Liver (tissue), 9 donors: ENCODE results near the gene ANKDD1B. TPM values are rescaled to one million over a fixed set of nuclear protein-coding genes. Genes with fewer than 3 reads are reported as not detected.

Experiments used
- DNase-seq: peaks from one replicate; pipeline ENCODE4 v3.0.0-alpha.2; 2017; ENCODE audit warnings: low spot score
- H3K27ac ChIP-seq, 2 donors: one replicate each; pipeline ENCODE4 v1.7.0; 2013; ENCODE audit warnings: inconsistent platforms in 2 of 2, low read length in 2 of 2, control low read depth in 1 of 2, low read depth in 1 of 2, mild to moderate bottlenecking in 1 of 2
- H3K27me3 ChIP-seq, 4 donors: one replicate each; pipeline versions ENCODE4 v1.6.1 to v1.7.0; 2013; ENCODE audit warnings: low read length in 3 of 4, inconsistent platforms in 1 of 4, mild to moderate bottlenecking in 1 of 4, moderate library complexity in 1 of 4; ENCODE audit not compliant: control insufficient read depth in 4 of 4, insufficient read depth in 4 of 4
- H3K36me3 ChIP-seq, 4 donors: one replicate each; pipeline versions ENCODE4 v1.6.1 to v1.7.0; 2013; ENCODE audit warnings: low read length in 3 of 4, mild to moderate bottlenecking in 3 of 4, low read depth in 1 of 4, moderate library complexity in 1 of 4; ENCODE audit not compliant: control insufficient read depth in 4 of 4, insufficient read depth in 3 of 4
- H3K4me1 ChIP-seq, 4 donors: one replicate each; pipeline versions ENCODE4 v1.6.1 to v1.7.0; 2013; ENCODE audit warnings: low read length in 3 of 4, mild to moderate bottlenecking in 3 of 4, moderate library complexity in 1 of 4; ENCODE audit not compliant: control insufficient read depth in 4 of 4, insufficient read depth in 4 of 4
- H3K4me3 ChIP-seq, 3 donors: one replicate each; pipeline versions ENCODE4 v1.6.1 to v1.7.0; 2013; ENCODE audit warnings: low read length in 3 of 3, control low read depth in 1 of 3, low read depth in 1 of 3, mild to moderate bottlenecking in 1 of 3
- H3K9ac ChIP-seq, 2 donors: one replicate each; pipeline ENCODE4 v1.7.0; 2013; ENCODE audit warnings: low read length in 2 of 2, mild to moderate bottlenecking in 2 of 2, moderate library complexity in 2 of 2, control low read depth in 1 of 2, low read depth in 1 of 2
- H3K9me3 ChIP-seq, 4 donors: one replicate each; pipeline versions ENCODE4 v1.6.1 to v1.7.0; 2013; ENCODE audit warnings: low read length in 3 of 4; ENCODE audit not compliant: control insufficient read depth in 4 of 4
- ATF3 ChIP-seq: IDR thresholded peaks from 2 replicates; pipeline ENCODE4 v1.6.1; 2016; ENCODE audit warnings: antibody characterized with exemption
- CTCF ChIP-seq: fragments of 150-350 bp; IDR thresholded peaks from 2 replicates; pipeline ENCODE4 v1.5.1; 2017; ENCODE audit warnings: improper control_type of control experiment, low read depth, low read length; ENCODE audit not compliant: missing input control
- EGR1 ChIP-seq, 2 donors: IDR thresholded peaks; 2 replicates each; pipeline ENCODE4 v1.6.1; 2016 to 2018; ENCODE audit warnings: antibody characterized with exemption in 2 of 2, low read depth in 2 of 2
- FOXA1 ChIP-seq: IDR thresholded peaks from 2 replicates; pipeline ENCODE4 v1.6.1; 2016; ENCODE audit warnings: antibody characterized with exemption
- FOXA2 ChIP-seq: IDR thresholded peaks from 2 replicates; pipeline ENCODE4 v1.6.1; 2016; ENCODE audit warnings: antibody characterized with exemption
- GABPA ChIP-seq, 2 donors: IDR thresholded peaks in 1 of 2; conservative IDR thresholded peaks in 1 of 2; 2 replicates each; pipeline ENCODE4 v1.6.1; 2016; ENCODE audit warnings: antibody characterized with exemption in 2 of 2, mild to moderate bottlenecking in 1 of 2, moderate library complexity in 1 of 2
- HNF4A ChIP-seq, 2 donors: conservative IDR thresholded peaks; 2 replicates each; pipeline ENCODE4 v1.6.1; 2016; ENCODE audit warnings: antibody characterized with exemption in 2 of 2, mild to moderate bottlenecking in 2 of 2
- HNF4G ChIP-seq: IDR thresholded peaks from 2 replicates; pipeline ENCODE4 v1.6.1; 2016; ENCODE audit warnings: antibody characterized with exemption
- JUND ChIP-seq, 2 donors: IDR thresholded peaks; 2 replicates each; pipeline ENCODE4 v1.6.1; 2016; ENCODE audit warnings: antibody characterized with exemption in 2 of 2
- NR2F2 ChIP-seq: IDR thresholded peaks from 2 replicates; pipeline ENCODE4 v1.6.1; 2016; ENCODE audit warnings: antibody characterized with exemption
- RAD21 ChIP-seq, 2 donors: IDR thresholded peaks; 2 replicates each; pipeline ENCODE4 v1.6.1; 2016; ENCODE audit warnings: antibody characterized with exemption in 2 of 2, mild to moderate bottlenecking in 2 of 2
- RXRA ChIP-seq, 2 donors: IDR thresholded peaks; 2 replicates each; pipeline ENCODE4 v1.6.1; 2017 to 2018; ENCODE audit warnings: antibody characterized with exemption in 2 of 2, mild to moderate bottlenecking in 1 of 2
- SP1 ChIP-seq: IDR thresholded peaks from 2 replicates; pipeline ENCODE4 v1.6.1; 2018; ENCODE audit warnings: antibody characterized with exemption, mild to moderate bottlenecking
- TAF1 ChIP-seq: conservative IDR thresholded peaks from 2 replicates; pipeline ENCODE4 v1.6.1; 2016; ENCODE audit warnings: antibody characterized with exemption, mild to moderate bottlenecking
- YY1 ChIP-seq: IDR thresholded peaks from 2 replicates; pipeline ENCODE4 v1.6.1; 2016; ENCODE audit warnings: antibody characterized with exemption, mild to moderate bottlenecking
- ZBTB33 ChIP-seq: IDR thresholded peaks from 2 replicates; pipeline ENCODE4 v1.6.1; 2016; ENCODE audit warnings: antibody characterized with exemption
- WGBS: extraction: QIAGEN DNeasy Blood & Tissue Kit; methylation state at CpG from one replicate; pipeline ENCODE4 v1.1.7; 2013; 5-methylcytosine and 5-hydroxymethylcytosine counted together
- polyA plus RNA-seq, 2 donors: library from polyadenylated mRNA; stranded (reverse) in 1 of 2; unstranded in 1 of 2; fragments of 200-250 nt in 1 of 2; fragments of >200 nt in 1 of 2; fragmentation: Nextera tagmentation in 1 of 2; extraction: Ambion mirVana in 1 of 2; gene quantifications; one replicate each; pipeline versions ENCODE4 v1.2.1 to v1.2.3, GENCODE V29; 2013 to 2015
- total RNA-seq, 2 donors: library from RNA; depleted of rRNA; stranded (reverse); fragments of >200 nt; gene quantifications; one replicate each; pipeline ENCODE4 v1.2.3, GENCODE V29; 2014
- TF ChIP-seq, protein P1 (sequence below): IDR thresholded peaks from 2 replicates; pipeline ENCODE4 v1.6.1; 2016; ENCODE audit warnings: antibody characterized with exemption, mild to moderate bottlenecking
- TF ChIP-seq, protein P2 (sequence below): IDR thresholded peaks from 2 replicates; pipeline ENCODE4 v1.6.1; 2016; ENCODE audit warnings: antibody characterized with exemption
- donor health status: healthy.
- donor health status: healthy.
- donor health status: healthy.
- donor health status: healthy.
- donor health status: healthy.

The ANKDD1B gene
- total and polyA plus RNA-seq, 4 donors = 0.05 to 1.4 (median 0.52) TPM

- no peak for DNase-seq
- no peak overlapping the region for H3K9ac ChIP-seq
- H3K27ac ChIP-seq = no peak overlapping the region
- no peak overlapping the region for H3K4me3 ChIP-seq
- no peaks in the 10 kb centered on the region for H3K9me3 ChIP-seq
- WGBS = 66% methylated on average over 3 of the region's 3 CpGs
- no peaks in the 10 kb centered on the region for H3K27me3 ChIP-seq
- H3K36me3 ChIP-seq = peaks cover 4 to 21% (median 8%) of the 10 kb centered on the region in 4 donors
- no peaks in the 10 kb centered on the region for H3K4me1 ChIP-seq
- TF ChIP-seq SP1 (no peak), RXRA (IDR thresholded peaks at IDR 0.05) (no peak), ZBTB33 (no peak), JUND (IDR thresholded peaks at IDR 0.05) (no peak), FOXA1 (no peak), TAF1 (no peak), YY1 (no peak), HNF4G (no peak), ATF3 (no peak), GABPA (IDR thresholded peaks at IDR 0.05 in 1 of 2, conservative IDR thresholded peaks at IDR 0.05 in 1 of 2) (no peak), HNF4A (conservative IDR thresholded peaks at IDR 0.05) (no peak), NR2F2 (no peak), EGR1 (IDR thresholded peaks at IDR 0.05; ENCODE audit: low read depth in 2 of 2) (no peak)
- TF ChIP-seq, protein P1, sequence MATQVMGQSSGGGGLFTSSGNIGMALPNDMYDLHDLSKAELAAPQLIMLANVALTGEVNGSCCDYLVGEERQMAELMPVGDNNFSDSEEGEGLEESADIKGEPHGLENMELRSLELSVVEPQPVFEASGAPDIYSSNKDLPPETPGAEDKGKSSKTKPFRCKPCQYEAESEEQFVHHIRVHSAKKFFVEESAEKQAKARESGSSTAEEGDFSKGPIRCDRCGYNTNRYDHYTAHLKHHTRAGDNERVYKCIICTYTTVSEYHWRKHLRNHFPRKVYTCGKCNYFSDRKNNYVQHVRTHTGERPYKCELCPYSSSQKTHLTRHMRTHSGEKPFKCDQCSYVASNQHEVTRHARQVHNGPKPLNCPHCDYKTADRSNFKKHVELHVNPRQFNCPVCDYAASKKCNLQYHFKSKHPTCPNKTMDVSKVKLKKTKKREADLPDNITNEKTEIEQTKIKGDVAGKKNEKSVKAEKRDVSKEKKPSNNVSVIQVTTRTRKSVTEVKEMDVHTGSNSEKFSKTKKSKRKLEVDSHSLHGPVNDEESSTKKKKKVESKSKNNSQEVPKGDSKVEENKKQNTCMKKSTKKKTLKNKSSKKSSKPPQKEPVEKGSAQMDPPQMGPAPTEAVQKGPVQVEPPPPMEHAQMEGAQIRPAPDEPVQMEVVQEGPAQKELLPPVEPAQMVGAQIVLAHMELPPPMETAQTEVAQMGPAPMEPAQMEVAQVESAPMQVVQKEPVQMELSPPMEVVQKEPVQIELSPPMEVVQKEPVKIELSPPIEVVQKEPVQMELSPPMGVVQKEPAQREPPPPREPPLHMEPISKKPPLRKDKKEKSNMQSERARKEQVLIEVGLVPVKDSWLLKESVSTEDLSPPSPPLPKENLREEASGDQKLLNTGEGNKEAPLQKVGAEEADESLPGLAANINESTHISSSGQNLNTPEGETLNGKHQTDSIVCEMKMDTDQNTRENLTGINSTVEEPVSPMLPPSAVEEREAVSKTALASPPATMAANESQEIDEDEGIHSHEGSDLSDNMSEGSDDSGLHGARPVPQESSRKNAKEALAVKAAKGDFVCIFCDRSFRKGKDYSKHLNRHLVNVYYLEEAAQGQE = no peak
- TF ChIP-seq, protein P2, sequence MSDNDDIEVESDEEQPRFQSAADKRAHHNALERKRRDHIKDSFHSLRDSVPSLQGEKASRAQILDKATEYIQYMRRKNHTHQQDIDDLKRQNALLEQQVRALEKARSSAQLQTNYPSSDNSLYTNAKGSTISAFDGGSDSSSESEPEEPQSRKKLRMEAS = no peak
These were observed 95.5 kb downstream of the ANKDD1B start for GRCh38 chr5:75706775-75707174.

DNA sequence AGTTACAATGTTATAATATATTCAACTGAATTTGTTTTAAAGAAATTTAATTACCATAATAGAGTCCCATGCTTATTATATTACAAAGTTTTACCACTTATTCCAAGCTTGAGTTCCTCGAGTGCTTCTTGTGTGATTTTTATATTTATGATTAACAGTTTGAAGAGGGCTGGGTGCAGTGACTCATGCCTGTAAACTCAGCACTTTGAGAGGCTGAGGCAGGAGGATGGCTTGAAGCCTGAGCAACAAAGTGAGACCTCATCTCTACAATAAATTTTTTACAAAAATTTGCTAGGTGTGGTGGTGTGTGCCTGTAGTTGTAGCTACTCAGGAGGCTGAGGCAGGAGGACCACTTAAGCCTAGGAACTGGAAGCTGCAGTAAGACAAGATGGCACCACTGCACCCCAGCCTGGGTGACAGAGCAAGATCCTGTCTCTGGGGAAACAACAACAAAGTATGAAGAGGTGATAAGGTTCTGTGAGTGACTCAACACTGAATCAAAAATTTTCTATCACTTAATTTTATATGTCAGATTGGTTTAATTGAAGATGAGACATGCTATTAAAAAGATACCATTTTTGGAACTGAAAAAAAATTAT, 96.8 kb downstream of the ANKDD1B start:
- no peak overlapping the region for H3K9ac ChIP-seq
- no peak overlapping the region for H3K27ac ChIP-seq
- no peaks in the 10 kb centered on the region for H3K27me3 ChIP-seq
- no peaks in the 10 kb centered on the region for H3K9me3 ChIP-seq
- peaks cover 0 to 10% (median 3%) of the 10 kb centered on the region in 4 donors for H3K36me3 ChIP-seq
- 86% methylated on average over 1 of the region's 1 CpG for WGBS
- no peaks in the 10 kb centered on the region for H3K4me1 ChIP-seq
- DNase-seq = no peak
- H3K4me3 ChIP-seq = no peak overlapping the region
- TF ChIP-seq CTCF = no peak
- no peak for TF ChIP-seq FOXA2
- no peak for TF ChIP-seq EGR1 (IDR thresholded peaks at IDR 0.05; ENCODE audit: low read depth in 2 of 2)
- no peak for TF ChIP-seq HNF4A (conservative IDR thresholded peaks at IDR 0.05)
- no peak for TF ChIP-seq JUND (IDR thresholded peaks at IDR 0.05)
- TF ChIP-seq NR2F2 = no peak
- no peak for TF ChIP-seq SP1
- no peak for TF ChIP-seq ZBTB33
- no peak for TF ChIP-seq RXRA (IDR thresholded peaks at IDR 0.05)
- TF ChIP-seq FOXA1 = no peak
- TF ChIP-seq, protein P2 = no peak
- TF ChIP-seq ATF3 = no peak
- TF ChIP-seq TAF1 = no peak
- TF ChIP-seq YY1 = no peak
- no peak for TF ChIP-seq HNF4G
- TF ChIP-seq RAD21 (IDR thresholded peaks at IDR 0.05) = no peak
- no peak for TF ChIP-seq GABPA (IDR thresholded peaks at IDR 0.05 in 1 of 2, conservative IDR thresholded peaks at IDR 0.05 in 1 of 2)
